BLaER1 (cell line): ENCODE results near the gene EGLN2.

Experiments
- H3K27ac ChIP-seq: shearing (Covaris generic); formaldehyde crosslinking; 2 replicates; pipeline ENCODE4 v1.8.1; 2022
- H3K27me3 ChIP-seq: shearing (Covaris generic); formaldehyde crosslinking; 2 replicates; pipeline ENCODE4 v1.8.1; 2022
- H3K36me3 ChIP-seq: shearing (Covaris generic); formaldehyde crosslinking; 2 replicates; pipeline ENCODE4 v1.8.1; 2022
- H3K4me1 ChIP-seq: shearing (Covaris generic); formaldehyde crosslinking; 2 replicates; pipeline ENCODE4 v1.8.1; 2022
- H3K4me2 ChIP-seq: shearing (Covaris generic); formaldehyde crosslinking; 2 replicates; pipeline ENCODE4 v1.8.1; 2022
- H3K4me3 ChIP-seq: shearing (Covaris generic); formaldehyde crosslinking; 2 replicates; pipeline ENCODE4 v1.8.1; 2022
- H3K9ac ChIP-seq: shearing (Covaris generic); formaldehyde crosslinking; 2 replicates; pipeline ENCODE4 v1.8.1; 2022
- H3K9me3 ChIP-seq: shearing (Covaris generic); formaldehyde crosslinking; 2 replicates; pipeline ENCODE4 v1.8.1; 2022
- H4K20me1 ChIP-seq: shearing (Covaris generic); formaldehyde crosslinking; 2 replicates; pipeline ENCODE4 v1.8.1; 2022
- Cebpa-rat ChIP-seq: shearing (Covaris generic); IDR thresholded peaks from 2 replicates; pipeline ENCODE4 v1.8.1; 2022

Gene EGLN2

GRCh38 chr19:40798683-40799557 lies at the start of gene EGLN2:
Gene EGLN2 (plus strand): TSS chr19:40799191. CDS start chr19:40800573, 1,382 bp downstream.
- H3K36me3 ChIP-seq, result peaks cover 46% of the 10 kb centered on the region
- H3K4me3 ChIP-seq, result peak within 1 kb of the TSS; percentile 97
- TF ChIP-seq Cebpa-rat, result no peak
- peaks cover 46% of the 10 kb centered on the region for H4K20me1 ChIP-seq
- peak within 1 kb of the TSS; percentile 97 for H3K27ac ChIP-seq
- H3K9me3 ChIP-seq, result no peaks in the 10 kb centered on the region
- peak within 1 kb of the TSS; percentile 97 for H3K9ac ChIP-seq
- peak within 1 kb of the TSS; percentile 94 for H3K4me2 ChIP-seq
- H3K4me1 ChIP-seq, result peaks cover 56% of the 10 kb centered on the region
- no peaks in the 10 kb centered on the region for H3K27me3 ChIP-seq

- H3K27me3 ChIP-seq, result no peaks in the 10 kb centered on the region
- H3K36me3 ChIP-seq, result peaks cover 26% of the 10 kb centered on the region
- no peak for TF ChIP-seq Cebpa-rat
- peak within 1 kb of the TSS; percentile 99 for H3K27ac ChIP-seq
- peak within 1 kb of the TSS; percentile 91 for H3K4me2 ChIP-seq
- H3K9me3 ChIP-seq, result no peaks in the 10 kb centered on the region
- H3K9ac ChIP-seq, result peak within 1 kb of the TSS; percentile 99
- H3K4me1 ChIP-seq, result peaks cover 58% of the 10 kb centered on the region
- peaks cover 29% of the 10 kb centered on the region for H4K20me1 ChIP-seq
- H3K4me3 ChIP-seq, result peak within 1 kb of the TSS; percentile 88
These were observed 48.7 kb upstream of the EGLN2 start, which contains the start of gene ACTMAP for GRCh38 chr19:40750058-40750873. Gene ACTMAP (minus strand): TSS chr19:40750477. CDS start chr19:40749803, 674 bp downstream.

- Histone ChIP-seq H4K20me1 (peaks cover 36% of the 10 kb centered on the region), H3K9me3 (no peaks in the 10 kb centered on the region), H3K27me3 (no peaks in the 10 kb centered on the region), H3K4me1 (peaks cover 66% of the 10 kb centered on the region), H3K27ac (peak within 1 kb of the TSS; percentile 99), H3K4me3 (peak within 1 kb of the TSS; percentile 88), H3K4me2 (peak within 1 kb of the TSS; percentile 91), H3K9ac (peak within 1 kb of the TSS; percentile 99), H3K36me3 (peaks cover 34% of the 10 kb centered on the region)
- no peak for TF ChIP-seq Cebpa-rat
These were observed 48.0 kb upstream of the EGLN2 start, which contains the start of gene SNRPA for GRCh38 chr19:40750874-40751537. Gene SNRPA (plus strand): TSS chr19:40751203. CDS start chr19:40751409, 206 bp downstream.

GRCh38 chr19:40752257-40752781 lies 46.7 kb upstream of the EGLN2 start:
- TF ChIP-seq Cebpa-rat, result no peak
- peak overlapping the region; percentile 99 for H3K27ac ChIP-seq
- H3K36me3 ChIP-seq, result peaks cover 47% of the 10 kb centered on the region
- peaks cover 74% of the 10 kb centered on the region for H3K4me1 ChIP-seq
- H4K20me1 ChIP-seq, result peaks cover 49% of the 10 kb centered on the region
- H3K9me3 ChIP-seq, result no peaks in the 10 kb centered on the region
- H3K9ac ChIP-seq, result peak overlapping the region; percentile 99
- peak overlapping the region; percentile 88 for H3K4me3 ChIP-seq
- peak overlapping the region; percentile 90 for H3K4me2 ChIP-seq
- H3K27me3 ChIP-seq, result no peaks in the 10 kb centered on the region

- Histone ChIP-seq H3K27ac (peak overlapping the region; percentile 7; the same call in 1 of the 2 replicates), H3K9me3 (no peaks in the 10 kb centered on the region), H3K27me3 (no peaks in the 10 kb centered on the region), H3K9ac (peak overlapping the region; percentile 39), H3K36me3 (peaks cover 71% of the 10 kb centered on the region), H3K4me1 (peaks cover 55% of the 10 kb centered on the region), H3K4me2 (peak overlapping the region; percentile 47), H4K20me1 (peaks cover 73% of the 10 kb centered on the region), H3K4me3 (peak overlapping the region; percentile 11; the same call in 1 of the 2 replicates)
- TF ChIP-seq Cebpa-rat, result no peak
These were observed 44.3 kb upstream of the EGLN2 start for GRCh38 chr19:40754611-40755247.

GRCh38 chr19:40755248-40755624 lies 43.8 kb upstream of the EGLN2 start:
- H3K9me3 ChIP-seq, result no peaks in the 10 kb centered on the region
- H3K9ac ChIP-seq, result no peak overlapping the region
- peak overlapping the region; percentile 11; the same call in 1 of the 2 replicates for H3K4me3 ChIP-seq
- TF ChIP-seq Cebpa-rat, result no peak
- H4K20me1 ChIP-seq, result peaks cover 78% of the 10 kb centered on the region
- H3K4me2 ChIP-seq, result peak overlapping the region; percentile 47
- peaks cover 50% of the 10 kb centered on the region for H3K4me1 ChIP-seq
- no peaks in the 10 kb centered on the region for H3K27me3 ChIP-seq
- H3K36me3 ChIP-seq, result peaks cover 76% of the 10 kb centered on the region
- peak overlapping the region; percentile 7; the same call in 1 of the 2 replicates for H3K27ac ChIP-seq

- no peak for TF ChIP-seq Cebpa-rat
- Histone ChIP-seq H3K4me1 (peaks cover 50% of the 10 kb centered on the region), H3K9ac (peak overlapping the region; percentile 58; the same call in 1 of the 2 replicates), H3K27me3 (no peaks in the 10 kb centered on the region), H4K20me1 (peaks cover 84% of the 10 kb centered on the region), H3K36me3 (peaks cover 82% of the 10 kb centered on the region), H3K27ac (no peak overlapping the region), H3K4me2 (peak overlapping the region; percentile 47), H3K9me3 (no peaks in the 10 kb centered on the region), H3K4me3 (no peak overlapping the region)
These were observed 43.2 kb upstream of the EGLN2 start for GRCh38 chr19:40755791-40756190.

- TF ChIP-seq Cebpa-rat, result no peak
- Histone ChIP-seq H3K9me3 (no peaks in the 10 kb centered on the region), H3K36me3 (peaks cover 90% of the 10 kb centered on the region), H3K27me3 (no peaks in the 10 kb centered on the region), H3K4me2 (peak overlapping the region; percentile 47), H3K4me3 (no peak overlapping the region), H4K20me1 (peaks cover 92% of the 10 kb centered on the region), H3K9ac (peak overlapping the region; percentile 58; the same call in 1 of the 2 replicates), H3K27ac (no peak overlapping the region), H3K4me1 (peaks cover 53% of the 10 kb centered on the region)
These were observed 42.4 kb upstream of the EGLN2 start for GRCh38 chr19:40756502-40757110.
